Loucy (cell line): Measurements from ENCODE around the gene PEF1.

Experiments
- CTCF ChIP-seq: fragments of 200-600 bp; sonication (generic); conservative IDR thresholded peaks from 2 replicates; pipeline ENCODE4 v1.5.1; 2014; ENCODE audit warnings: mild to moderate bottlenecking, antibody characterized with exemption, low read length
- EZH2phosphoT487 ChIP-seq: fragments of 200-600 bp; IDR thresholded peaks from 2 replicates; pipeline ENCODE4 v1.6.1; 2018; ENCODE audit warnings: antibody characterized with exemption, mild to moderate bottlenecking, moderate library complexity, borderline replicate concordance

- no peak for TF ChIP-seq CTCF
- TF ChIP-seq EZH2phosphoT487: no peak
Observed at GRCh38 chr1:31639543-31639942, 5.1 kb downstream of the PEF1 start.
